SK-N-SH (cell line): ENCODE data around the gene NPY1R. TPM values are rescaled to one million over a fixed set of nuclear protein-coding genes. Genes with fewer than 3 reads are reported as not detected.

Experiments
- CTCF ChIA-PET: fragments of 300-600, 350-600 bp; formaldehyde crosslinking; extraction: SDS; loops from one replicate; lab custom pipeline; 2021; lab: Yijun Ruan, JAX
- POLR2A ChIA-PET: fragments of 350-600 bp; sonication (Branson Sonifier 250); formaldehyde crosslinking; extraction: SDS; loops from one replicate; lab custom pipeline; 2020; ENCODE audit warnings: antibody characterized with exemption, inconsistent platforms; lab: Yijun Ruan, JAX
- DNase-seq: peaks from one replicate; pipeline ENCODE4 v3.0.0; 2012
- H2AFZ ChIP-seq: fragments of 200-600 bp; sonication (generic); 2 replicates; pipeline ENCODE4 v1.8.1; 2016; ENCODE audit warnings: antibody characterized with exemption, mild to moderate bottlenecking, low read depth
- H3F3A ChIP-seq: fragments of 200-600 bp; sonication (generic); replicated peaks from 2 replicates; pipeline ENCODE3; 2016; ENCODE audit warnings: antibody characterized with exemption, mild to moderate bottlenecking; ENCODE audit not compliant: insufficient read depth
- H3K27ac ChIP-seq, 2 experiments: fragments of 200-500 bp in 1 of 2; fragments of 200-600 bp in 1 of 2; sonication (Bioruptor generic) in 1 of 2; sonication (generic), shearing (Covaris generic) in 1 of 2; 2 replicates each; pipeline versions ENCODE4 v1.5.1 to v1.6.1; 2014 to 2016; ENCODE audit warnings: low read depth in 2 of 2, inconsistent platforms in 1 of 2, low read length in 1 of 2, mild to moderate bottlenecking in 1 of 2, mixed read lengths in 1 of 2
- H3K27me3 ChIP-seq: fragments of 200-600 bp; sonication (generic), shearing (Covaris generic); 2 replicates; pipeline ENCODE4 v1.6.1; 2016; ENCODE audit warnings: mixed run types; ENCODE audit not compliant: insufficient read depth
- H3K36me3 ChIP-seq, 2 experiments: fragments of 200-500 bp in 1 of 2; fragments of 200-600 bp in 1 of 2; sonication (Bioruptor generic) in 1 of 2; sonication (generic) in 1 of 2; replicated peaks in 1 of 2; 2 replicates each; pipeline versions ENCODE3 to v1.5.1; 2014 to 2016; ENCODE audit warnings: low read length in 1 of 2, mild to moderate bottlenecking in 1 of 2; ENCODE audit not compliant: insufficient read depth in 2 of 2, control insufficient read depth in 1 of 2
- H3K4me1 ChIP-seq, 2 experiments: fragments of 200-500 bp in 1 of 2; fragments of 200-600 bp in 1 of 2; sonication (Bioruptor generic) in 1 of 2; sonication (generic), shearing (Covaris generic) in 1 of 2; 2 replicates each; pipeline versions ENCODE4 v1.5.1 to v1.6.1; 2014 to 2016; ENCODE audit warnings: low read depth in 1 of 2, low read length in 1 of 2, mixed run types in 1 of 2; ENCODE audit not compliant: insufficient read depth in 2 of 2, control insufficient read depth in 1 of 2
- H3K4me2 ChIP-seq: fragments of 200-600 bp; sonication (generic), shearing (Covaris generic); 2 replicates; pipeline ENCODE4 v1.6.1; 2017; ENCODE audit warnings: mixed run types
- H3K4me3 ChIP-seq, 2 experiments: fragments of 200-500 bp in 1 of 2; fragments of 200-600 bp in 1 of 2; sonication (Bioruptor generic) in 1 of 2; sonication (generic), shearing (Covaris generic) in 1 of 2; 2 replicates each; pipeline versions ENCODE4 v1.5.1 to v1.8.1; 2014 to 2016; ENCODE audit warnings: low read depth in 2 of 2, inconsistent platforms in 1 of 2, low read length in 1 of 2, mild to moderate bottlenecking in 1 of 2, mixed read lengths in 1 of 2, moderate library complexity in 1 of 2
- H3K79me2 ChIP-seq: fragments of 200-600 bp; sonication (generic); 2 replicates; pipeline ENCODE4 v1.8.1; 2017; ENCODE audit warnings: mild to moderate bottlenecking; ENCODE audit not compliant: insufficient read depth
- H3K9ac ChIP-seq: fragments of 200-600 bp; sonication (generic); 2 replicates; pipeline ENCODE4 v1.6.1; 2017; ENCODE audit warnings: mixed run types
- H3K9me2 ChIP-seq: fragments of 200-600 bp; sonication (generic); 2 replicates; pipeline ENCODE4 v1.6.1; 2017; ENCODE audit warnings: mixed run types
- H3K9me3 ChIP-seq: fragments of 200-600 bp; sonication (generic); 2 replicates; pipeline ENCODE4 v1.6.1; 2017; ENCODE audit warnings: mixed run types, mild to moderate bottlenecking, moderate library complexity
- H4K20me1 ChIP-seq: fragments of 200-600 bp; sonication (generic); 2 replicates; pipeline ENCODE4 v1.6.1; 2017; ENCODE audit warnings: mild to moderate bottlenecking, mixed run types; ENCODE audit not compliant: insufficient read depth
- CTCF ChIP-seq: fragments of 200-600 bp; sonication (generic); IDR thresholded peaks from 2 replicates; pipeline ENCODE4 v1.6.1; 2017; ENCODE audit warnings: antibody characterized with exemption, mild to moderate bottlenecking, moderate library complexity
- ELF1 ChIP-seq: IDR thresholded peaks from 2 replicates; pipeline ENCODE4 v1.4.0; 2012
- EP300 ChIP-seq, 2 experiments: IDR thresholded peaks; 2 replicates each; pipeline versions ENCODE4 v1.4.0 to v1.6.1; 2012; ENCODE audit warnings: borderline replicate concordance in 1 of 2, low read depth in 1 of 2, low read length in 1 of 2
- EZH2phosphoT487 ChIP-seq: fragments of 200-600 bp; sonication (generic); IDR thresholded peaks from 2 replicates; pipeline ENCODE4 v1.6.1; 2017; ENCODE audit warnings: low read depth, mixed run types, mild to moderate bottlenecking, antibody characterized with exemption, moderate library complexity, borderline replicate concordance
- FOXJ3 ChIP-seq: sonication (generic); formaldehyde crosslinking; IDR thresholded peaks from 2 replicates; pipeline ENCODE4 v1.5.1; 2020; ENCODE audit warnings: mild to moderate bottlenecking, missing genetic modification reagents
- FOXM1 ChIP-seq: IDR thresholded peaks from 2 replicates; pipeline ENCODE4 v1.4.0; 2012; ENCODE audit warnings: low read depth, mild to moderate bottlenecking
- GABPA ChIP-seq: IDR thresholded peaks from 2 replicates; pipeline ENCODE4 v1.4.0; 2012; ENCODE audit warnings: low read depth, mild to moderate bottlenecking
- IRF3 ChIP-seq: fragments of 150-350 bp; IDR thresholded peaks from 2 replicates; pipeline ENCODE4 v1.6.1; 2016; ENCODE audit warnings: mild to moderate bottlenecking, low read depth, low read length
- RCOR1 ChIP-seq: fragments of 150-350 bp; IDR thresholded peaks from 2 replicates; pipeline ENCODE4 v1.6.1; 2017; ENCODE audit warnings: antibody characterized with exemption, low read length
- REST ChIP-seq: IDR thresholded peaks from 2 replicates; pipeline ENCODE4 v1.6.1; 2012; ENCODE audit warnings: mild to moderate bottlenecking, low read depth, low read length, moderate library complexity
- RFX5 ChIP-seq: IDR thresholded peaks from 2 replicates; pipeline ENCODE4 v1.6.1; 2012; ENCODE audit warnings: mild to moderate bottlenecking, improper control_type of control experiment, low read length
- RXRA ChIP-seq: IDR thresholded peaks from 2 replicates; pipeline ENCODE4 v1.4.0; 2012; ENCODE audit warnings: low read depth, mild to moderate bottlenecking, borderline replicate concordance
- SIN3A ChIP-seq: IDR thresholded peaks from 2 replicates; pipeline ENCODE4 v1.6.1; 2012; ENCODE audit warnings: low read depth, mild to moderate bottlenecking, low read length, moderate library complexity, borderline replicate concordance
- TAF1 ChIP-seq: IDR thresholded peaks from 2 replicates; pipeline ENCODE4 v1.6.1; 2012; ENCODE audit warnings: low read depth, mild to moderate bottlenecking, low read length, moderate library complexity, borderline replicate concordance
- TCF12 ChIP-seq: IDR thresholded peaks from 2 replicates; pipeline ENCODE4 v1.4.0; 2012
- TEAD4 ChIP-seq: IDR thresholded peaks from 2 replicates; pipeline ENCODE4 v1.4.0; 2012; ENCODE audit warnings: mild to moderate bottlenecking, borderline replicate concordance; ENCODE audit not compliant: insufficient read depth
- USF1 ChIP-seq: IDR thresholded peaks from 2 replicates; pipeline ENCODE4 v1.4.0; 2012; ENCODE audit warnings: low read depth, borderline replicate concordance
- ZBTB33 ChIP-seq: IDR thresholded peaks from 2 replicates; pipeline ENCODE4 v1.4.0; 2012; ENCODE audit warnings: low read depth, borderline replicate concordance
- WGBS: methylation state at CpG from one replicate; pipeline ENCODE4 v1.1.6; 2017; ENCODE audit warnings: low lambda C conversion rate; 5-methylcytosine and 5-hydroxymethylcytosine counted together
- polyA plus RNA-seq, 3 experiments: library from polyadenylated mRNA; depleted of rRNA; stranded (reverse); fragments of >200 nt; gene quantifications; 2 replicates each; pipeline ENCODE4 v1.2.3, GENCODE V29; 2012

NPY1R gene
- polyA plus RNA-seq, 1 of the 3 experiments (the other 2 are of a cell fraction): not detected

GRCh38 chr4:163279713-163280112 lies 52.7 kb downstream of the NPY1R start:
- H3K79me2 ChIP-seq: no peaks in the 10 kb centered on the region
- WGBS: 3% methylated on average over 5 of the region's 5 CpGs
- H3K36me3 ChIP-seq: no peaks in the 10 kb centered on the region
- no peaks in the 10 kb centered on the region for H4K20me1 ChIP-seq
- H3K9me3 ChIP-seq: no peaks in the 10 kb centered on the region
- no peaks in the 10 kb centered on the region for H3K9me2 ChIP-seq
- H3K4me2 ChIP-seq: no peak overlapping the region
- ChIA-PET POLR2A (no interaction called here), CTCF (no interaction called here)
- H3K27ac ChIP-seq: no peak overlapping the region
- H3K4me1 ChIP-seq: no peaks in the 10 kb centered on the region
- H3F3A ChIP-seq: no peaks in the 10 kb centered on the region
- no peak overlapping the region for H2AFZ ChIP-seq
- no peak for DNase-seq
- no peak overlapping the region for H3K4me3 ChIP-seq
- TF ChIP-seq CTCF: no peak
- TF ChIP-seq SIN3A: no peak
- TF ChIP-seq EZH2phosphoT487: no peak
- TF ChIP-seq RFX5: no peak
- no peak for TF ChIP-seq FOXM1
- no peak for TF ChIP-seq IRF3
- TF ChIP-seq USF1: no peak
- no peak for TF ChIP-seq TAF1
- no peak for TF ChIP-seq ELF1
- no peak for TF ChIP-seq FOXJ3 (CRISPR knock-in tag)
- no peak for TF ChIP-seq GABPA
- TF ChIP-seq RXRA: no peak
- TF ChIP-seq TCF12: no peak
- TF ChIP-seq ZBTB33: no peak
- no peak for TF ChIP-seq TEAD4
- no peak for TF ChIP-seq RCOR1
- TF ChIP-seq REST: no peak
- no peak for TF ChIP-seq EP300 (IDR thresholded peaks at IDR 0.05; ENCODE audit: borderline replicate concordance in 1 of 2, low read depth in 1 of 2, low read length in 1 of 2)
- H3K27me3 ChIP-seq: no peaks in the 10 kb centered on the region
- no peak overlapping the region for H3K9ac ChIP-seq
